SK-N-SH treated with all-trans-retinoic acid at 6 μM for 48 hours (cell line): ENCODE results near the gene PTDSS2.

Experiments used
- ARNTL ChIP-seq: fragments of 450-650 bp; formaldehyde crosslinking; IDR thresholded peaks from 2 replicates; pipeline ENCODE4 v1.5.0; 2020; ENCODE audit warnings: low read depth, mild to moderate bottlenecking, moderate library complexity, borderline replicate concordance
- CSDC2 ChIP-seq: fragments of 250-450 bp; sonication (Bioruptor Pico); IDR thresholded peaks from 2 replicates; pipeline ENCODE4 v1.5.0; 2020; ENCODE audit warnings: mild to moderate bottlenecking, moderate library complexity
- ZNF70 ChIP-seq: fragments of 450-650 bp; formaldehyde crosslinking; IDR thresholded peaks from 2 replicates; pipeline ENCODE4 v1.5.0; 2020; ENCODE audit warnings: mild to moderate bottlenecking, moderate library complexity
- TF ChIP-seq, protein P1 (sequence below): fragments of 250-450 bp; sonication (Bioruptor Pico); IDR thresholded peaks from 2 replicates; pipeline ENCODE4 v1.8.0; 2020; ENCODE audit warnings: mild to moderate bottlenecking, moderate library complexity, borderline replicate concordance
- TF ChIP-seq, protein P2 (sequence below): fragments of 250-450 bp; sonication (Bioruptor Pico); IDR thresholded peaks from 2 replicates; pipeline ENCODE4 v1.5.1; 2021; ENCODE audit warnings: mild to moderate bottlenecking, moderate library complexity

DNA sequence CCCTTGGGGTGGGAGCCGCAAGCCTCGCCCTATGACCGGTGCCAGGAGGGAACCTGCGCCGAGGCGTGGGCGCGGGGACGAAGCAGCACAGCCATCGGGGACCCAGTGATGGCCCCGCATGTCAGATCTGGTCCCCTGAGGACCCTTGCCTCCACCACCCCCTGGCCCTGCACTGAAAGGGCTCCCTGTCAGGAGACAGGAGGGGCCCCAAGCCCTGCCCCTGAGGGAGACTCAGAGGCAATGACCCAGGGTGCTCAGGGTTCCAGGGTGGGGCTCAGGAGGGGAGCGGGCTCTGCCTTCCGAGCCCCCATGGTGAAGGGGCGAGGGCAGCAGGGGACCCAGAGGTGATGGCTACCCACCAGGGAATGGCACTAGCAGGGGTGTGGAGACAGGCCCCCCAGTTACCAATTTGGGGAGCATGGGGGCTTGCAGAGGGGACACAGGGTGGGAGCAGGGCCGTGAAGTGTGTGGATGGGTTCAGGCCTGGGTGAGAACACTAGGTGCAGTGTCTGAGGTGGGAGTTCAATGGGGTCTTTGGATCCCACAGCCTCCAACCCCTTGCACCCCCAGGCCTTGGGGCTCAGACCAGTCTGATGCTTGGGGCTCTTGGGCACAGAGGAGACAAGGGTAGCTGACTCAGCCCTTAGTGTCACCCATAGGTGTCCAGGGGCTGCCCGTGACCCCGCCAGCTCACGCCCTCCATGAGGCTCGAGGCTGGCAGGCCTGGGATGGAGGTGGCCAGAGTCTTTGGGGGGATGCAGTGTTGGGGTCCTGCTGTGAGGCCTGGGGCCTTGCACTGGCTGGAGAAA is 87.7 kb downstream of the PTDSS2 start:
- TF ChIP-seq ZNF70 (CRISPR knock-in tag) (no peak), ARNTL (no peak), CSDC2 (no peak)
- TF ChIP-seq, protein P1, sequence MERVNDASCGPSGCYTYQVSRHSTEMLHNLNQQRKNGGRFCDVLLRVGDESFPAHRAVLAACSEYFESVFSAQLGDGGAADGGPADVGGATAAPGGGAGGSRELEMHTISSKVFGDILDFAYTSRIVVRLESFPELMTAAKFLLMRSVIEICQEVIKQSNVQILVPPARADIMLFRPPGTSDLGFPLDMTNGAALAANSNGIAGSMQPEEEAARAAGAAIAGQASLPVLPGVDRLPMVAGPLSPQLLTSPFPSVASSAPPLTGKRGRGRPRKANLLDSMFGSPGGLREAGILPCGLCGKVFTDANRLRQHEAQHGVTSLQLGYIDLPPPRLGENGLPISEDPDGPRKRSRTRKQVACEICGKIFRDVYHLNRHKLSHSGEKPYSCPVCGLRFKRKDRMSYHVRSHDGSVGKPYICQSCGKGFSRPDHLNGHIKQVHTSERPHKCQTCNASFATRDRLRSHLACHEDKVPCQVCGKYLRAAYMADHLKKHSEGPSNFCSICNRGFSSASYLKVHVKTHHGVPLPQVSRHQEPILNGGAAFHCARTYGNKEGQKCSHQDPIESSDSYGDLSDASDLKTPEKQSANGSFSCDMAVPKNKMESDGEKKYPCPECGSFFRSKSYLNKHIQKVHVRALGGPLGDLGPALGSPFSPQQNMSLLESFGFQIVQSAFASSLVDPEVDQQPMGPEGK (CRISPR knock-in tag), result no peak
- TF ChIP-seq, protein P2, sequence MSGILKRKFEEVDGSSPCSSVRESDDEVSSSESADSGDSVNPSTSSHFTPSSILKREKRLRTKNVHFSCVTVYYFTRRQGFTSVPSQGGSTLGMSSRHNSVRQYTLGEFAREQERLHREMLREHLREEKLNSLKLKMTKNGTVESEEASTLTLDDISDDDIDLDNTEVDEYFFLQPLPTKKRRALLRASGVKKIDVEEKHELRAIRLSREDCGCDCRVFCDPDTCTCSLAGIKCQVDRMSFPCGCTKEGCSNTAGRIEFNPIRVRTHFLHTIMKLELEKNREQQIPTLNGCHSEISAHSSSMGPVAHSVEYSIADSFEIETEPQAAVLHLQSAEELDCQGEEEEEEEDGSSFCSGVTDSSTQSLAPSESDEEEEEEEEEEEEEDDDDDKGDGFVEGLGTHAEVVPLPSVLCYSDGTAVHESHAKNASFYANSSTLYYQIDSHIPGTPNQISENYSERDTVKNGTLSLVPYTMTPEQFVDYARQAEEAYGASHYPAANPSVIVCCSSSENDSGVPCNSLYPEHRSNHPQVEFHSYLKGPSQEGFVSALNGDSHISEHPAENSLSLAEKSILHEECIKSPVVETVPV (CRISPR knock-in tag), result no peak
